GM18951 (cell line): ENCODE results near the gene MBNL2.

Experiments used
- POLR2A ChIP-seq: IDR thresholded peaks from 4 replicates; pipeline ENCODE4 v1.6.1; 2011; ENCODE audit warnings: mild to moderate bottlenecking; ENCODE audit not compliant: insufficient read length, insufficient read depth; ENCODE audit errors: extremely low read depth
- in situ Hi-C: fragments of 300-500 bp; cut with MboI; formaldehyde crosslinking; loops from one replicate; pipeline ENCODE4 v1.12.0; 2022; ENCODE audit warnings: low sequenced_read_pairs, mixed read lengths, inconsistent platforms; ENCODE audit not compliant: unreplicated experiment

Gene MBNL2

GRCh38 chr13:97423300-97424045, 201.3 kb downstream of the MBNL2 start:
- in situ Hi-C loops, result no loop called here
- TF ChIP-seq POLR2A, result no peak

- in situ Hi-C loops, result no loop called here
- no peak for TF ChIP-seq POLR2A
These were observed 203.5 kb downstream of the MBNL2 start for GRCh38 chr13:97425590-97425989.

GRCh38 chr13:97426695-97427094, 204.6 kb downstream of the MBNL2 start:
- TF ChIP-seq POLR2A, result no peak
- in situ Hi-C loops, result no loop called here

GRCh38 chr13:97429681-97430081, 207.5 kb downstream of the MBNL2 start:
- in situ Hi-C loops, result no loop called here
- no peak for TF ChIP-seq POLR2A

GRCh38 chr13:97430296-97430695, 208.2 kb downstream of the MBNL2 start:
- in situ Hi-C loops, result no loop called here
- no peak for TF ChIP-seq POLR2A

GRCh38 chr13:97431171-97431764, 209.1 kb downstream of the MBNL2 start:
- in situ Hi-C loops, result no loop called here
- no peak for TF ChIP-seq POLR2A

- TF ChIP-seq POLR2A, result no peak
- in situ Hi-C loops, result no loop called here
These were observed 210.2 kb downstream of the MBNL2 start for GRCh38 chr13:97432232-97432916.

- peak; percentile 86 for TF ChIP-seq POLR2A
- in situ Hi-C loops, result no loop called here
These were observed 211.0 kb downstream of the MBNL2 start for GRCh38 chr13:97432917-97433726.

GRCh38 chr13:97433727-97434396, 211.7 kb downstream of the MBNL2 start, which contains the start of gene RAP2A:
TSS of gene RAP2A (plus strand) at chr13:97434169. CDS start at chr13:97434471, 302 bp downstream.
- peak; percentile 64 for TF ChIP-seq POLR2A
- in situ Hi-C loops, result no loop called here

GRCh38 chr13:97434397-97435201, 212.5 kb downstream of the MBNL2 start:
- TF ChIP-seq POLR2A, result no peak
- in situ Hi-C loops, result no loop called here

- in situ Hi-C loops, result no loop called here
- no peak for TF ChIP-seq POLR2A
These were observed 213.2 kb downstream of the MBNL2 start for GRCh38 chr13:97435323-97435722.

- TF ChIP-seq POLR2A, result no peak
- in situ Hi-C loops, result no loop called here
These were observed 213.7 kb downstream of the MBNL2 start for GRCh38 chr13:97435794-97436193.

- in situ Hi-C loops, result no loop called here
- TF ChIP-seq POLR2A, result no peak
These were observed 214.7 kb downstream of the MBNL2 start for GRCh38 chr13:97436845-97437244.
